Caki2 (cell line): ENCODE data around the gene CEP170B. TPM values are rescaled to one million over a fixed set of nuclear protein-coding genes. Genes with fewer than 3 reads are reported as not detected.
"Not testable (repeated sequence)": the region's sequence is repeated elsewhere in the genome, so short reads cannot be mapped to it uniquely, and the experiment has no call there.

Experiments
- DNase-seq: peaks from one replicate; pipeline ENCODE4 v3.0.0-alpha.2; 2015; ENCODE audit warnings: low read depth
- in situ Hi-C: cut with HindIII; loops from 2 replicates; pipeline ENCODE4 v1.10.0; 2016; ENCODE audit warnings: low sequenced_read_pairs, low pct_unique_long_range_greater_than_20kb, mixed read lengths
- total RNA-seq: library from RNA; depleted of rRNA; stranded (reverse); fragments of >200 nt; shearing (Covaris generic); gene quantifications from 2 replicates; pipeline ENCODE4 v1.2.3, GENCODE V29; 2014; ENCODE audit warnings: low replicate concordance; rRNA removed

CEP170B gene
- 6.7 and 9.8 TPM in 2 replicates for total RNA-seq

DNA sequence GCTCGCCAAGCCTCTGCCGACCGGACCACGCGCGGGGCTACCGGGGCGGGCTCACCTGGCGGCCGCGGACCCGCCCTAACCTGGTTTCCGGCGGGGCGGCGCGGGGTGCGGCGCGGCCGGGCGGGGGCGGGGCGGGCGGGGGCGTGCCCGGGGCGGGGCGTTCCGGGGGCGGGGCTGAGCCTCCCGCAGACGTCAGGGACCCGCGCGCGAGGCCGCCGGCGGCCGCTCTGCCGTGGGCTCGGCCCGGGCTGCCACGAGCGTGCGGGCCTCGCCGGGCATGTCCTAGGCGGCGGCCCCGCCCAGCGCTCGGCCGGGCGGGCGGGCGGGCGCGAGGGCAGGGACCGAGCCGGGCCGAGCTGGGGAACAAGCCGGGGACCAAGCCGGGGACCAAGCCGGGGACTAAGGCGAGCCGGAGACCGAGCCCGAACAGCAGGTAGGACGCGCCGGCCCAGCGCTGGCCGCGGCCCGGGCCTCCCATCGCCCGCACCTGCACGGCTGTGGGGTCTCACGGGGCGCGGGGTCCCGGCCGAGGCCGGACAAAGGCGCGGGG, at the start of gene CEP170B:
Gene CEP170B (plus strand): TSS at position 188 of the 550 bp plus-strand sequence. CDS start 3,183 bp downstream, outside the sequence.
- DNase-seq = no peak
- in situ Hi-C loops = no loop called here

- DNase-seq = no peak
- in situ Hi-C loops = no loop called here
These were observed 48.5 kb upstream of the CEP170B start for GRCh38 chr14:104816616-104816884.

- DNase-seq = no peak
- in situ Hi-C loops = no loop called here
These were observed 46.9 kb upstream of the CEP170B start for GRCh38 chr14:104817930-104818713.

DNA sequence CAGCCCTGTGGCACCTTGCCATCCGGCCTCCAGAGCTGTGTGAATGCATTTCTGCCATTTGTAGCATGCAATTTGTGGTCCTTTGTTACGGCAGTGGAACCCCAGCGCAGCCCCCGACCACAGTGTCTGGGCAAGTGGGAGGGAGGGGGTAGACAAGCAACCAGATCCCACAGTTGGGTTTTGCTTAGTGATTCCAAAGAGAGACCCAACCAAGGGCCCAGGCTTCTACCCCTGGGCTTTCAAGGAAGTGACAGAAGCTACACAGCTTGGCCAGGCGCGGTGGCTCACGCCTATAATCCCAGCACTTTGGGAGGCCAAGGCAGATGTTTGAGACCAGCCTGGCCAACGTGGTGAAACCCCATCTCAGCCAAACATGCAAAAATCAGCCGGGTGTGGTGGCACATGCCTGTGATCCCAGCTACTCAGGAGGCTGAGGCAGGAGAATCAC, 46.3 kb upstream of the CEP170B start:
- in situ Hi-C loops = no loop called here
- DNase-seq = no peak

GRCh38 chr14:104819361-104819781, 45.7 kb upstream of the CEP170B start:
- no peak for DNase-seq
- in situ Hi-C loops = no loop called here

GRCh38 chr14:104820669-104821228, 44.3 kb upstream of the CEP170B start:
- no peak for DNase-seq
- in situ Hi-C loops = no loop called here

DNA sequence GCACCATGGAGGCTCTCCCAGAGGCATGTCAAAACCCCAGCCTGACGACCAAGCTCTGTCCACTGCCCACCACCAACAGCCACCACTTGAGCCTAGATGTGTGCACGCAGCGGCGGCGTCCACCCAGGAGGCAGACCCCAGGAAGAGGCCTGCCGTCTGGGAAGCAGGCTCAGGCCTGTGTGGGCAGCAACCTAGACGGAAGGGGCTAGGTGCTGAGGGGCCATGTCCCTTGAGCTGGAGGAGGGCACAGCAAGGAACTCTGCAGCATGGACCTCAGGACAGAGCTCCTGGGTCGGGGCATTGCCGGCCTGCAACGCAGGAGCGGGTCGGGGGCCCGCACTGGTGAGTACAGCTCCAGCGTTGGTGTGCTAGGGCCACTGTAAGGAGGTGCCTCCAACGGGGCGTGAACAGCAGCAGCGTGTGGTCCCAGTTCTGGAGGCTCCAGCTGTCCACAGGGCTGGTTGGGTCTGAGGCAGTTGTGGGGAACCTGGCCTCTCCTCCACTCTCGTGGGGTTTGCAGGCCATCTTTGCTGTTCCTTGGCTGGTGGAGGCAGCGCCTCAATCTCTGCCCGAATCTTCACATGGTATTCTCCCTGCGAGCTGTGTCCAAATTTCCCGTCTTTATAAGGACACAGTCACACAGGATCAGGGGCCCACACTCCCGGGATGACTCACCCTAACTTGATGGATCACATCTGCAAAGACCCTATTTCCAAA, 43.7 kb upstream of the CEP170B start:
- in situ Hi-C loops = no loop called here
- DNase-seq = no peak

DNA sequence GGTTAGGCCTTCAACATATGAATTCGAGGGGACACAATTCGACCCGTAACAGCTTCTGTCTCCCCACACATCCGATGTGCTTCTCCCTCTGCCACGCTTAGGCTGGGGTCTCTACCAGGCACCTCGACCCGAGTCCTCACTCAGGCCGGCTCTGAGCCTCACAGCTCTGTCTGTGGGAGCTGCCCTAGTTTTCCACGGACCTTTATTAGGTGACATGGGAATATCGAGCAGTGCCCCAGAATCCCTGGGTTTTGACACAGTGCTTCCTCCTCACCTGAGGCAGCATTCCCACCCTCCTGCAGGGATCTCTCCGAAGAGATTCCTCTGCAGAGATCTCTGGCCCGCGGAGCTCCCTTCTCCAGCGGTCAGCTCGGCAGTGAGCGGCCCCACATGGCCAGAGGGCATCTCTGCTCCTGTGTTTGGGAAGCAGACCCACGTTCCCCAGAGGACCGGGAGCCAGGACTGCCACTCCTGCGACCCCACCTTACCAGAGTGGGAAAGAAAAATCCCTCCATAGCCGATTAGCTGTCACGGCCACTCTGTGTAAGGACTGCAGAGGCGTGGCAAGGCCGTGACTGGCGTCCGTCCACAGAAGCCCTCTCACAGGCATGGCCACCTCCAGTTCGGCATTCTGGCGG, 43.0 kb upstream of the CEP170B start:
- in situ Hi-C loops = no loop called here
- DNase-seq = no peak

DNA sequence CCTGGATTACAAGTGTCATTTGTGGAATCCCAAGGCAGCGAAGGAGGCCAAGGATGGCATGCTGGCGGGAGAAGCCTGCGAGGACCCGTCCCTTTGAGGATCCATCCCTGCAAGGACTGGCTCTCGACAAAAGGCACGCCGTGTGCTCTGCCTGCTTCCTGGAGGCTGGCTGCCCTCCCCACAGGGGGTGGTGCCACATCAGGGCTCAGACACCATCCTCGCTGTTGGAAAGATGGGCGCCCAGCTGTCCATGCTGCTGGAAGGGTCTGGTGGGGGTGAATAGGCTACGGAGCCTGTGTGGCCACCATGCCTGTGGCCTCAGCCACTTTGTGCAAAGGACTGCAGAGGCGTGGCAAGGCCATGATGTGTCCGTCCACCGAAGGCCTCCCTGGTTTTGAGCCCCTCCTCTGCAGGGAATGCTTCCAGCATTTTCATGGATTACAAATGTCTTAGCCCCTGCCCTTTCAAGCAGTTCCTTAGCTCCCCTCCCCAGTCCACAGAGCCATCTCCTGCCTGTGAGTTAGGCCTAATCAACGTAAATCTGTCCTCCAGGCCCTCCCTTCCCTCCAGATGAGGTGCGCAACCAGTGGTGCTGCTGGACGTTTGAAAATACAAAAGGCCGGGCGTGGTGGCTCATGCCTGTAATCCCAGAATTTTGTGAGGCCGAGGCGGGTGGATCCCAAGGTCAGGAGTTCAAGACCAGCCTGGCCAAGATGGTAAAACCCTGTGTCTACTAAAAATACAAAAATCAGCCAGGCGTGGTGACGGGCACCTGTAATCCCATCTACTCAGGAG, 42.0 kb upstream of the CEP170B start:
- no peak for DNase-seq
- in situ Hi-C loops = no loop called here

GRCh38 chr14:104824353-104824997, 40.6 kb upstream of the CEP170B start:
- no peak for DNase-seq
- in situ Hi-C loops = no loop called here

- DNase-seq = peak; percentile 53
- in situ Hi-C loops = no loop called here
These were observed 38.7 kb upstream of the CEP170B start for GRCh38 chr14:104826189-104826860.

GRCh38 chr14:104826861-104827176, 38.2 kb upstream of the CEP170B start:
- no peak for DNase-seq
- in situ Hi-C loops = no loop called here

DNA sequence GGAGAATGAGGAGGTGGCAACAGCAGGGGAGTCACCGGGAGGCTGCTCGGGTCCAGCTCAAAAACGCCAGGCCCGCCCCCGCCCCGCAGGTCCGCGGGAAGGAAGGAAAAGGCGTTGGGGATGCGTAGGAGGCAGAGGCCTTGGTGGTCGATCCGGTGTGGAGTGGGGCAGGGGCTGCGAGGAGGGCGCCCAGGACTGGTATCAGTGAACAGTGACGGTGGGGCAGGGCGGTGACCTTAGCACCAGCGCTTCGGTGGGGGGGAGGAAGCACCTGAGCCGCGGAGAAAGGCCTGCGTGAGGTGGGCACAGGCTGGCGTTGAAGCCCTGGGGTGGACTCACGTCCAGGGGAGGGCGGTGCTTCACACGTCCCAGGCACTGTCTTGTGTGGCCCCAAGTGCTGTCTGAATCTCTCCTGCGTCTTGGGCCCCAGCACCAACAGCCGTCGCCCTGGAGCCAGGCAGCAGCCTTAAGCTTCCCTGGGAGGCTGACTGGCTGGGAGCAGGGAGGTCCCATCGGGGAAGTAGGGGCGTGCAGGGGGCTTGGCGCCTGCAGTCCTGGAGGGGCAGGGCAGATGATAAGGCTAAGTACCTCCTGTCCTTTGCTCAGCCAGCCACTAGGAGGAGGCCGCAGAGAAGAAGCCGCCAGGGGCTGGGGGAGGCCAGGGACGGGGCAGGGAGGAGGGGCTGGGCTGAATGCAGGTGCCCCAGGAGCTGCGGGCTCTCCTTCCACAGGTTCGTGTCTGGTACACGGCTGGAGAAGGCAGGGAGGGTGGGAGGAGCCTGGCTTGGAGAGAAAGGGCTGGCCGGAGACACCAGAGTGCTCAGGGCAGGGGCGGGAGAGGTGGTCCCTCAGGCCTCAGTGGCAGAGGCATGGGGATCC, 37.7 kb upstream of the CEP170B start:
- in situ Hi-C loops = no loop called here
- DNase-seq = peak; percentile 32

GRCh38 chr14:104830781-104831180, 34.3 kb upstream of the CEP170B start:
- no peak for DNase-seq
- in situ Hi-C loops = no loop called here

GRCh38 chr14:104836171-104836935, 28.7 kb upstream of the CEP170B start:
- in situ Hi-C loops = not testable (repeated sequence)

DNA sequence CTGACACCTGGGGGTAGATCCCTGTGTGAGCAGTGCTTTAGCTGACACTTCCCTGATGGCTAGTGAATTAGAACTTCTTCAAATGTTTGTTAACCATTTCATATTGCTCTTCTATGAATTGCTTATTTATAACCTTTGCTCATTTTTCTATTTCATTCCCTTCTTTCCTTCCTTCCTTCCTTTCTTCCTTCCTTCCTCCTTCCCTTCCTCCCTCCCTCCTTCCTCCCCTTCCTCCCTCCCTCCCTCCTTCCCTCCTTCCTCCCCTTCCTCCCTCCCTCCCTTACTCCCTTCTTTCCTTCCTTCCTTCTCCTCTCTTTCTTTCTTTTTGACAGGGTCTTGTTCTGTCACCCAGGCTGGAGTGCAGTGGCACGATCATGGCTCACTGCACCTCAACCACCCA, 23.3 kb upstream of the CEP170B start:
- no peak for DNase-seq
- in situ Hi-C loops = no loop called here

More at GRCh38 chr14:104836171-104836935, 28.7 kb upstream of the CEP170B start:
- DNase-seq = not testable (repeated sequence)
